Activated B cell treated with CpG ODN at 0.5 μM for 24 hours (primary cell): ENCODE measurements around the gene ZSCAN29. TPM values are rescaled to one million over a fixed set of nuclear protein-coding genes. Genes with fewer than 3 reads are reported as not detected.

Source experiments
- ATAC-seq: fragments of 200-7000 bp; cut with Tn5 transposase; one replicate; pipeline ENCODE4 v1.10.0; 2021; ENCODE audit warnings: low read depth, mild to moderate bottlenecking, moderate library complexity
- CTCF ChIA-PET: fragments of 350-600 bp; sonication (Branson Sonifier 250); formaldehyde crosslinking; loops from one replicate; lab custom pipeline; 2021; ENCODE audit warnings: antibody characterized with exemption; lab: Charles Lee
- POLR2A ChIA-PET: fragments of 350-600 bp; sonication (Branson Sonifier 250); formaldehyde crosslinking; loops from one replicate; lab custom pipeline; 2021; ENCODE audit warnings: antibody characterized with exemption; lab: Charles Lee
- DNase-seq: peaks from one replicate; pipeline ENCODE4 v3.0.0; 2022
- H3K27ac Mint-ChIP-seq: one replicate; pipeline ENCODE4 v1.8.0; 2020; ENCODE audit warnings: mixed read lengths
- H3K27me3 Mint-ChIP-seq: one replicate; pipeline ENCODE4 v1.8.0; 2021; ENCODE audit warnings: mixed read lengths
- H3K36me3 Mint-ChIP-seq: one replicate; pipeline ENCODE4 v1.8.0; 2021; ENCODE audit warnings: low read depth, mixed read lengths
- H3K4me1 Mint-ChIP-seq: one replicate; pipeline ENCODE4 v1.8.0; 2021; ENCODE audit warnings: mixed read lengths
- H3K4me3 Mint-ChIP-seq: one replicate; pipeline ENCODE4 v1.8.0; 2020; ENCODE audit warnings: mild to moderate bottlenecking, mixed read lengths
- H3K9me3 Mint-ChIP-seq: one replicate; pipeline ENCODE4 v1.8.0; 2020; ENCODE audit warnings: mixed read lengths
- intact Hi-C: fragments of 100-400 bp; cut with micrococcal nuclease; formaldehyde crosslinking; loops from one replicate; pipeline ENCODE4 v1.15.1; 2024
- total RNA-seq: library from RNA; stranded (reverse); gene quantifications from 2 replicates; pipeline ENCODE4 v1.2.3, GENCODE V29; 2022
- TF ChIP-seq, protein P1 (sequence below): fragments of 200-600 bp; IDR thresholded peaks from one replicate; pipeline ENCODE4 v1.8.0; 2022; ENCODE audit warnings: antibody characterized with exemption, mild to moderate bottlenecking

The ZSCAN29 gene
- total RNA-seq, 1 donor from 2014 or later, result 50.6 TPM

DNA sequence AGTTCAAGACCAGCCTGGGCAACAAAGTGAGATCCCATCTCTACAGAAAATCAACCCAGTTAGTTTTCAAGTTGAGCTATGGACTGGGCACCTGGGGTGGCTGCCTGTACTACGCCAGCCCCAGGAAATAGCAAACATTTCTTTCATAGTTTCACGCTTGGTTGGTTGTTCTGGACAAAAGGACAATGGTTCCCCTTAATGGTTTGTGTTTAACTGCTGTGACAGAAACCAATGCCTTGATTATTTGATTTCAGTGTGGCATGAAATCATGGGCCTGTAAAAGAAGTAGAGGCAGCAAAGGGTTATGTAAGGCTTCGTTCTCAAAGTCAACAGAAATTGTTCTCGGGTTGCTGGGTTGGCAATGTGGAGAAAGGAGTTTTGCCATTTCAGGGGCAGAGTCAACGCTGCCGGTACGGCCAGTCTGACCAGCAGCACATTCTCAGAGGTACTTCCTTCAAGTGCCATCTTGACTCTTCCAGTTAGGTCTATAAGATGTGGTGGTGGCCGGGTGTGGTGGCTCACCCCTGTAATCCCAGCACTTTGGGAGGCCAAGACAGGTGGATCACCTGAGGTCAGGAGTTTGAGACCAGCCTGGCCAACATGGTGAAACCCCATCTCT is 53.2 kb downstream of the ZSCAN29 start:
- no peaks in the 10 kb centered on the region for H3K9me3 Mint-ChIP-seq
- no peak overlapping the region for H3K27ac Mint-ChIP-seq
- TF ChIP-seq, protein P1, sequence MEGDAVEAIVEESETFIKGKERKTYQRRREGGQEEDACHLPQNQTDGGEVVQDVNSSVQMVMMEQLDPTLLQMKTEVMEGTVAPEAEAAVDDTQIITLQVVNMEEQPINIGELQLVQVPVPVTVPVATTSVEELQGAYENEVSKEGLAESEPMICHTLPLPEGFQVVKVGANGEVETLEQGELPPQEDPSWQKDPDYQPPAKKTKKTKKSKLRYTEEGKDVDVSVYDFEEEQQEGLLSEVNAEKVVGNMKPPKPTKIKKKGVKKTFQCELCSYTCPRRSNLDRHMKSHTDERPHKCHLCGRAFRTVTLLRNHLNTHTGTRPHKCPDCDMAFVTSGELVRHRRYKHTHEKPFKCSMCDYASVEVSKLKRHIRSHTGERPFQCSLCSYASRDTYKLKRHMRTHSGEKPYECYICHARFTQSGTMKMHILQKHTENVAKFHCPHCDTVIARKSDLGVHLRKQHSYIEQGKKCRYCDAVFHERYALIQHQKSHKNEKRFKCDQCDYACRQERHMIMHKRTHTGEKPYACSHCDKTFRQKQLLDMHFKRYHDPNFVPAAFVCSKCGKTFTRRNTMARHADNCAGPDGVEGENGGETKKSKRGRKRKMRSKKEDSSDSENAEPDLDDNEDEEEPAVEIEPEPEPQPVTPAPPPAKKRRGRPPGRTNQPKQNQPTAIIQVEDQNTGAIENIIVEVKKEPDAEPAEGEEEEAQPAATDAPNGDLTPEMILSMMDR, result no peak
- no peaks in the 10 kb centered on the region for H3K4me1 Mint-ChIP-seq
- DNase-seq (no peak), ATAC-seq (no peak)
- ChIA-PET POLR2A (no interaction called here), CTCF (no interaction called here)
- H3K36me3 Mint-ChIP-seq, result no peaks in the 10 kb centered on the region
- no peak overlapping the region for H3K4me3 Mint-ChIP-seq
- intact Hi-C loops, result no loop called here
- H3K27me3 Mint-ChIP-seq, result peaks cover 11% of the 10 kb centered on the region

- H3K27me3 Mint-ChIP-seq, result peaks cover 11% of the 10 kb centered on the region
- DNase-seq (no peak), ATAC-seq (no peak)
- ChIA-PET POLR2A (no interaction called here), CTCF (no interaction called here)
- TF ChIP-seq, protein P1, result no peak
- no peaks in the 10 kb centered on the region for H3K36me3 Mint-ChIP-seq
- H3K4me1 Mint-ChIP-seq, result no peaks in the 10 kb centered on the region
- H3K27ac Mint-ChIP-seq, result no peak overlapping the region
- intact Hi-C loops, result no loop called here
- H3K4me3 Mint-ChIP-seq, result no peak overlapping the region
- no peaks in the 10 kb centered on the region for H3K9me3 Mint-ChIP-seq
These were observed 53.9 kb downstream of the ZSCAN29 start for GRCh38 chr15:43316971-43317346.

DNA sequence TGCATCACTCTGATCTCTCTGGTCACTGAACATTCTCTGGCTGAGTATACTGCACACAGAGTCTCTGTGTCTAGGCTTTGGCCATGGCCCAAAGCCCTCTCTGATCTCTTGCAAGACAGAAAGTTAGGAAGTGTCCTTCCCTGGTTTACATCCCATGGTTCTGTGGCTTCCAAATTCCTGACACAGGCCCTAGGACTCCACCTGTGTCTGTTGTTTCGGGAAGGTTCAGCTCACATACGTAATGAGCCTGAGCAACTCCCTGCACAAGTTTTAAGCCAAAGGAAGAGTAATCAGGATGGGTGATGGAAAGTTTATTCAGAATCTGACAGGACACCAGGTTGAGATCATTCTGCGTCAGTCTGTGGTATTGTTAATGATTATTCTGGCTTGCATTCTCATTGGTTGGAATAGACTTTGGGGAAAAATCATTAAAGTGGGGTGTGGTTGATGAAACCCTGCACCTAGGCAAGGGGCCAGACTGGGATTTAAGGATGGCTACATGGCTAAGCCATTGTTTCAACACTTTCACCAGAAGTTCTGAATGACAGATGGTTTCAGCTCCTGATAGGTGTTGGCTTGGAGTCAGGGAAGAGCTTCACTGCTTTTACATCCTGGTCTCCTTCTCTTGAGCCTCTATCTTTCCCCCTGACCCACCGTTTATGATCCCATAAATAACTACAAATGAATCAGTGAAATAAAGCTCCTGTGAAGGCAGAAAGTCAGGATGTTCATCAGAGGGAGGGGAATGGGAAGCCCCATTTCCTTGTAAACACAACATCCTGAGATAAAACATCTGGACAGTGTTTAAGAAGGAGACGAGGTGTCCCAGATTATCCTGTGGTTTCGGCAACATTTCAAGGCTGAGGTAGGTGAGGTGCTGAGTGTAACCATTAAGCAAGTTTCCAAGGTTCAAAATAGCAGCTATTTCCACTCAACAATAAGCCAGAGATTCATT is 54.5 kb downstream of the ZSCAN29 start:
- H3K27ac Mint-ChIP-seq, result no peak overlapping the region
- ChIA-PET POLR2A (no interaction called here), CTCF (no interaction called here)
- intact Hi-C loops, result no loop called here
- no peak overlapping the region for H3K4me3 Mint-ChIP-seq
- H3K4me1 Mint-ChIP-seq, result no peaks in the 10 kb centered on the region
- ATAC-seq (no peak), DNase-seq (no peak)
- H3K9me3 Mint-ChIP-seq, result no peaks in the 10 kb centered on the region
- peaks cover 15% of the 10 kb centered on the region for H3K27me3 Mint-ChIP-seq
- TF ChIP-seq, protein P1, result no peak
- H3K36me3 Mint-ChIP-seq, result no peaks in the 10 kb centered on the region

GRCh38 chr15:43314171-43314570 is 56.7 kb downstream of the ZSCAN29 start:
- CTCF ChIA-PET, result no interaction called here
- H3K36me3 Mint-ChIP-seq, result no peaks in the 10 kb centered on the region
- TF ChIP-seq, protein P1, result no peak

DNA sequence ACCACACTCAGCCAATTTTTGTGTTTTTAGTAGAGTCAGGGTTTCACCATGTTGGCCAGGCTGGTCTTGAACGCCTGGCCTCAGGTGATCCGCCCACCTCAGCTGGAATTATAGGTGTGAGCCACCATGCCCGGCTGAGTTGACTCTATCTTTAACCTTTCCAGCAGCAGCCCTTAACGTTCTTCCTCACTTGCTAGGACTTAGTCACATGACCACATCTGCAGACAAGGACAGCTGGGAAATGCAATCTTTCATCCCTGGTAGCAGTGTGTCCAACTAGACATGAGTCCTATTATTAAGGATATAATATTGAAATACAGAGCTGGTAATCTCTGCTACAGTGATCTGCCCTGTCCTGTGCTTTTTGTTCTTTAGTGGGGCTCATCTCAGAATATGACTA is 58.5 kb downstream of the ZSCAN29 start:
- no peak overlapping the region for H3K27ac Mint-ChIP-seq
- no peaks in the 10 kb centered on the region for H3K9me3 Mint-ChIP-seq
- H3K4me3 Mint-ChIP-seq, result no peak overlapping the region
- peaks cover 37% of the 10 kb centered on the region for H3K27me3 Mint-ChIP-seq
- no peak for DNase-seq
- TF ChIP-seq, protein P1, result no peak
- intact Hi-C loops, result no loop called here
- no peaks in the 10 kb centered on the region for H3K36me3 Mint-ChIP-seq
- no peak for ATAC-seq
- H3K4me1 Mint-ChIP-seq, result no peaks in the 10 kb centered on the region
- CTCF ChIA-PET, result no interaction called here
- POLR2A ChIA-PET, result no interaction called here

More at GRCh38 chr15:43314171-43314570, 56.7 kb downstream of the ZSCAN29 start:
- Mint-ChIP-seq H3K4me1 (no peaks in the 10 kb centered on the region), H3K4me3 (no peak overlapping the region), H3K9me3 (no peaks in the 10 kb centered on the region), H3K27me3 (peaks cover 26% of the 10 kb centered on the region), H3K27ac (no peak overlapping the region)
- POLR2A ChIA-PET, result no interaction called here
- DNase-seq (no peak), ATAC-seq (no peak)
- intact Hi-C loops, result no loop called here
